HG03097 (cell line): ENCODE measurements around the gene PITPNC1.
"Not testable (repeated sequence)": the region's sequence is repeated elsewhere in the genome, so short reads cannot be mapped to it uniquely, and the experiment has no call there.

ENCODE experiments used
- ATAC-seq: cut with Tn5 transposase; IDR thresholded peaks from one replicate; pipeline ENCODE4 v1.9.1; 2021; ENCODE audit not compliant: unreplicated experiment, low FRiP score

PITPNC1 gene

DNA sequence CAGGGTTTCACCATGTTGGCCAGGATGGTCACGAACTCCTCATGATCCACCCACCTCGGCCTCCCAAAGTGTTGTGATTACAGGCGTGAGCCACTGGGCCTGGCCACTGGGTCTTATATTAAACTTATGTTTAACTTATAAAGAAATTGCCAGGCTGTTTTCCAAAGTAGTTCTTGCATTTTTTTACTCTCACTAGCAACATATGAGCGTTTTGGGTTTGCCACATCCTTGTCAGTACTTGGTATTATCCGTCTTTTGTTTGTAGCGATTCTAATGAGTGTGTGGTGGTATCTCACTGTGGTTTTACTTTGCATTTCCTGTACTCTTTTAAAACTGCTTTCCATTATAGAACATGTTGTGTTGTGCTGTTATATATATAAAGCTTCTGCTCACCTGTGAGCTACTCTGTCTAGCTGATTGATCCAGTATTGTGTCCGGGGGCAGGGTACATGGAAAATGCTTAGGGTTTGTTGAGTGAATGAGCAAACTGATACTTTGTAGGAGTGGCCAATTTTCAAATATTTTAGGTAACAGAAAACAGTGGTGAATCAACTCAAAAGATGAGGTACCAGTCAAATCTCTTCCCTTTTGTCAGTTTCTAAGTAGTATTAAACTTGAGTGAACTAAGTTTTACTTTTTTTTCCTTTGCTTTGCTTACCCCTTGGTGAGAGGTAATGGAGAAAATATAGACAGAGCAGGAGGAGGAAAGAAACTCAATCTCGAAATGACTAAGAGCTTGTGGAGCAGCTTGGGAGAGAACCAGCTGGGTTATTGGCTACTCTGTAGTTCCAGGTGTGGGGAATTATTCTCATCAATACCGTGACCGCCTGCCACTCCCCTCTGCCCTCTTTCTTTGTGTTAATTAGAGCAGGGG, 75.8 kb downstream of the PITPNC1 start:
- ATAC-seq, result no peak

DNA sequence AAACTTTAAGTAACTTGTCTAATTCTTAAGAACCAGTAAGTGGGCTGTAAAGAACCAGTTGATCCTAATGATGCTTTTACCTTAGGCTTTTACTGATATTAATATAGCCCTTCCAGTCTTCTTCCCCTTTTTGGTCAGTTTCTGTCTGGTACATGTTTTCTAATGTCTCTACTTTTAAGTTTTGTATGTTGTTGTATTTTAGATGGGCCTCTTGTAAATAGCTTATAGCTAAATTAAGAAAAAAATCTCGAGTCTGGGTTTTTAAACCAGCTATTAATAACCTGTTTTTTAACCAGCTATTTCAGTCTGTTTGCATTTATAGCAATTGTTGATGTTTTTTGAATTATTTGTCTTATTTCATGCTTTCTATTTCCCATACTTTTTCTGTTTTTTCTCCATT, 79.0 kb downstream of the PITPNC1 start:
- ATAC-seq, result no peak

DNA sequence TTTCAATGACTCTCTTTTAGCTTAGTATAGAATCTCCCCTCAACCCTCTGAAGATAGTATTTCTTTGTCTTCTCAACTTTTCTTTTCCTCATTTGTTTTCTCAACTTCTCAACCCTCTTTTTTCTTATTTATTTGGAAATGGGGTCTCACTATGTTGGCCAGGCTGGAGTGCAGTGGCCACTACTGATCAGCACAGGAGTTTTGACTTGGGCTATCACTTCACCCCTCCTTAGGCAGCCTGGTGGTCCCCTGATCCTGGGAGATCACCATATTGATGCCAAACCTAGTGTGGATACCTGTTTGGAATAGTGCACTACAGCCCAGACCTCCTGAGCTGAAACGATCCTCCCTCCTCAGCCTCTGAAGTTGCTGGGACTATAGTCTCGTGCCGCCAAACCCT, 79.8 kb downstream of the PITPNC1 start:
- no peak for ATAC-seq

DNA sequence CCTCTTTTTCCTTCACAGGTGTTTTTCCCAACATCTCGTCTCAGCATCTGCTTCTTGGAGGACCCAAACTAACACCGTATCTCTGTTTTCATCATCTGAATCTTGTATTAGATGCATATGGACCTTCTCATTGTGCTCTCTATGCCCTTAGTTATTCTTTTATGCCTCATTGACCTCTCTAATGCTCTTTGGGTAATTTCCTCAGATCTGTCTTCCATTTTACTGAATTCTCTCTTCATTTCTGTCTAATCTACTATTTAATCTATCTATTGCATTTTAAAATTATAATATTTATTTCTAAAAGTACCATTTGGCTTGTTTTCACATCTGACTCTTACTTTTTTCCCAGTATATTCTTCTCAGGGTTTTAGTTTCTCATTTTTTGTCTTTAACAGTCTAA, 81.1 kb downstream of the PITPNC1 start:
- no peak for ATAC-seq

DNA sequence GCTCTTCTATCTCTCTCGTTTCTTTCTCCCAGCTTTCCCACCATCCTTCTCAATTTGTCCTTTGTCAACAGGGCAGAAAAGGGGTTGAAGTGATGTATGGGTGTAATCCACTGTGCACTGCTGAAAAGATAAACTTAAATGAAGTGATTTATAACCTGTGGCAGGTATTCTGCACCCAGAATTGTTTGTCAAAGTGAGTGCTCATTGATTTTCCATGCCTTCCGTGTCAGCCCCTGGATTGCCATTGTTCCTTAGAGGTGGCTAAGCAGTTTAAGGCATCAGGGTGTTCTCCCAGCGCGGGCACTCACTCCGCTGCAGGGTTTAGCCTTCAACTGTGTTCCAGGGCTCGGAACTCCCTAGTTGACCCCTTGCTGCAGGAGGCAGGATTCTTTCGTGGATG, 82.9 kb downstream of the PITPNC1 start:
- ATAC-seq, result no peak

DNA sequence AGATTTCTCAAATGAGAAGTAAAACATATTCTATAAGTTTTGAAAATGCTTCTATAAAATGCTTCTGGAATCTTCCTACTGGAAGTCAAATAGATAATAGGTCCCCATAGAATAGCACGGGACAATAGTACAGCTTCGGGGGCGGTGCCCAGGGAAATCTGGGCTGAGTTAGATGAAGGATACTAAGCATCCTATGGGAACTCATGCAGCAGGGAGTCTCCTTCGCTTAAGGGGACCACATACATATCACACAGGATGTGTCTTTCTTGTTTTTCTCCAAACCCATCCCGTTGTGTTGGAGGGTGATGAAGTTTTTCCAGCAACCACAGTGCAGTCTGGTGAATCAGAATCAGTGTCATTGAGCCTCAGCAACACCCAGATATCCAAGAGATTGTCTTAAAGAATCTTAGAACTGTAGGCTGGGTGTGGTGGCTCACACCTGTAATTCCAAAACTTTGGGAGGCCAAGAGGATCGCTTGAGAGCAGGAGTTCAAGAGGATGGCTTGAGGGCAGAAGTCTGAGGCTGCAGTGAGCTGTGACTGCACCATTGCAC, 84.2 kb downstream of the PITPNC1 start:
- no peak for ATAC-seq

DNA sequence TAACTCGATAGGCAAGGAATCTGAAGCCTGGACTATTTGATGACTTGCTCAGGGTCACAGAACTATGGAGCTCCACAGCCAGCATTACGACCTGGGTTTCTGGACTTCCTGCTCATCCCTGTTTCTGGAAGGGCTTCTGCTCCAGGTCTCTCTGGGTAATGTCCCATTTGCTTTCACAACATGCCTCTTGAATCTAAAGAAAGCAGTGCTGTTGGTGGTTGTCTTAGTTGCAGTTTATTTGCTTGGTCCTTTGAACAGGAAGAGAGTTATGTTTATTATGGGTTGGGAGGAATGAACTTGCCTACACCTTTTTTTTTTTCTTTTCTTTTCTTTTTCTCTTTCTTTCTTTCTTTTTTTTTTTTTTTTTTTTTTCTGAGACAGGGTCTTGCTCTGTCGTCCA, 84.8 kb downstream of the PITPNC1 start:
- ATAC-seq, result no peak

DNA sequence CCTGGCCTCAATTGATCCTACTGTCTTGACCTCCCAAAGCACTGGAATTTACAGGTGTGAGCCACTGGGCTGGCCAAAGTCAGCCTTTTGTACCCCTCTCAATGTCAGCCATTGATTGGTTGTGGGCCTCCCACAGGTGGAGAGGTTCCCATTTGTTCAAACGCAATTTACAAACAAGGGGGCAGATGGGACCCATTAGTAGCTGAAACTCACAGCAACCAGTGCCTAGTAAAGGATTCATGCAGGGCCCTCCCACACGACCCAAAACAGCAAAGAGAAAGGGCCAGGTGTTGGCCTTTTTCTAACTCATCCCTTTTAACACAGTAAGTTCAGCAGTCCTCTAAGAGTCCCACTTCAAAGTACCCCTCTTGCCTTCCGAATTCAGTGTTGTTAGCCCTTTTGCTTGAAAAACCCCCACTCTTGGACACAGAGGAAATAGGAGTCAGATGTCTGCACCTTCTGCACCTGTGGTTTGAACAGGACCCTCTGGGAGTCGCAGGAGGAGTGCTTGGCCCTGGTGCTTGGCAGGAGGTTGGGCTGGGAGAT, 89.2 kb downstream of the PITPNC1 start:
- no peak for ATAC-seq

DNA sequence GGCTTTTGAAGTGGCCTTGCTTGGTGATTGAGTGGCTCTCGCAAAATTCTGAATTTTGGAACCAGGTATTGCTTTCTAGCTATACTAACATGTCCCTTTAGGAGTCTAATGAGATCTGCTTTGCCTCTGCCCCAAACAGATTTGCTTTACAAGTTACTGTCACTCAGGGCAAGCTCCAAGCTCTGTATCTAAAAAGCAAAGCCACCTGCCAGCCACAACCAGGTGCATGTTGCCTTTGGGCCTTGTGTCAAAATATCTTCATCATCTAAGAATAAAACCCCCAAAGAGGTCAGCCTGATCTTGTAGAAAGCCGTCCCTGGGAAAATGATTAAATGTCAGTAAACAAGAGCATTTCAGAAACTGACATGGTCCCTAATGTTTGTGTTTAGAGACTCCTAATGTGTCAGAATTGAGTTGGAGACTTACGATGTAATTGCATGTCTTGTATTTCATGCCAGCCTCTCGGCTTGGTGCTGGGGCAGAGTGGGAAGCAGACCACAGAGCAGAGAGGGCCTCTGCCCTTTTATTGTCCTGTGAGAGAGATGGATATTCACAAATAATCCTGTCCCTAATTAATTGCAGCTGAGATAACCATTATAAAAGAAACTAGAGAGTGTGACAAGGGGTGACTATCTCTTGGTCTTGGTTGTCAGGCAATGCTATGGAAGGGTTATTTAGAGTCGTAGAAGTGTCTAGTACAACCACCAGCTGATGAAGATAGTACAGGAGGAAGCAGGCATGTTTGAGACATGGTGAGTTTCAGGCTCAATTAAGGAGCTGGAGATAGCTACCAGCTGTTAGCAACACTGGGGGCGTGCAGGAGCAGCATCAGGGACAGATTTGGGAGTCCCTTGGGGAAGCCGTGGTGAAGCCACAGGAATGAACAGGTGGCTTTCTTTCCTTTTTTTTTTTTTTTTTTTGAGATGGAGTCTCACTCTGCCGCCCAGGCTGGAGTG, 90.7 kb downstream of the PITPNC1 start:
- ATAC-seq, result no peak

DNA sequence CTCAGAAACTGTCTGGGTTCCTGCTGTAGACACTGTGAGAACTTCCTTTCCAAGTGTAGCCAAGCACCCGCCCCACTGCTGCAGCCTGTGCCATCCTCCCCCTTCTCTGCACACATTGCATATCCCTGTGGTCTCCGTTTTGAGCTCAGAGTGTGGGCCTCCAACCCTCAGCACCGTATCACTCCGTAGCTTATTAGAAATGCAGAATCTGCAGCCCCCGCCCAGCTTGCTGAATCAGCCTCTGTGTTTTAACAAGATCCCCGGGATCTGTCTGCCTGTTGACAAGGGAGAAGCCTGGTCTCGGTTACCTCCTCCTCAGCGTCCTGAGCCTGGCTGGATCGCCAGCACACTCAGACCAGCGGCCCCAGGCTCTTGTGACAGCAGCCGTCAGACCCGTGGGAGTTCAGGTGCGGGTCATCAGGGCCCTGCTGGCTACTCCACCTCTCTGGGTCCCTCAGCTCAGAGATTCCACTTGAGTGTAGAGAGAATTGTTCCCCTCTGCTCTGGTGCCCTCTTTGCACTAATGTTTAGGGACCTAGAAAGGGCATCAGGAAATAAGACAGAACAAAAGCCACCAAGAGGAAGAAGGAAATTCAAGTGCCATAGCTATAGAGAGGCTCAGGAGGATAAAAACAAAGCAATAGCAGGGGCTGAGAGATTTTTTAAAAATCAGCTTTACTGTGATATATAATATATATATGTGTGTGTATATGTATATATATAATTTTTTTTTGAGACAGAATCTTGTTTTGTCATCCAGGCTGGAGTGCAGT, 92.3 kb downstream of the PITPNC1 start:
- no peak for ATAC-seq

DNA sequence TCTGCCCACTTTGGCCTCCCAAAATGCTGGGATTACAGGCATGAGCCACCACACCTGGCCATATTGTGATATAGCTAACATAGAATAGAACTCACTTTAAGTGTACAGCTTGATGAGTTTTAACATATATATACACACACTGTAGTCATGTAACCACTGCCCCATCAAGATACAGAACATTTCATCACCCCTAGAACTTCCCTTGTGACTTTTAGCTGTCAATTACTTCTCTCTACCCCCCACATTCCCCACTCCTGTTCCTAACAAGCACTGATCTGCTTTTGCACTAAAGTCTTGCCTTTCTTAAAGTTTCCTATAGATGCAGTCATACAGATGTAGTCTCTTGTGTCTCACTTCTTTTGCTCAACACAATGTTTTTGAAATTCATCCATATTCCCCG, 93.1 kb downstream of the PITPNC1 start:
- no peak for ATAC-seq

DNA sequence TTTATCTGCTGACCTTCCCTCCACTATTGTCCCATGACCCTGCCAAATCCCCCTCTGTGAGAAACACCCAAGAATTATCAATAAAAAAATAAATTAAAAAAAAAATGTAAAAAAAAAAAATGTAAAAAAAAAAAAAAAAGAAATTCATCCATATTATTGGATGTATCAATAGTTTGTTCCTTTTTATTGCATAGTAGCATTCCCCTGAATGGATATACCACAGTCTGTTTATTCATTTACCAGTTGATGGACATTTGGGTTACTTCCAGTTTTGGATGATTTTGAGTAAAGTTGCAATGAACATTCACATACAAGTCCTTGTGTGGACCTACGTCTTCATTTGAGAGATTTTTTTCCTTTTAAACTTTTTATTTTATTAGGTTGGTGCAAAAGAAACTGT, 94.0 kb downstream of the PITPNC1 start:
- no peak for ATAC-seq

DNA sequence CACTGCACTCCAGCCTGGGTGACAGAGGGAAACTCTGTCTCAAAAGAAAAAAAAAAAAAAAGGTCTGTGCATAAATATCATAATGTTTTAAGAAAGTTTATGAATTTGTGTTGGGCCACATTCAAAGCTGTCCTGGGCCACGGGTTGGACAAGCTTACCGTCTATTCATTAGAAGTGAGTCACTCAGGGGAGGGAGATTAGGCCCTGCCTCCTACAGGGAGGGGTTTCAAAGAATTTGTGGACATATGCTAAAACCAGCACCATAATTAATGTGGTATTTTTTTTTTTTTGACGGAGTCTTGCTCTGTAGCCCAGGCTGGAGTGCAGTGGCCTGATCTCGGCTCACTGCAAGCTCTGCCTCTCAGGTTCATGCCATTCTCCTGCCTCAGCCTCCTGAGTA, 95.5 kb downstream of the PITPNC1 start:
- ATAC-seq, result not testable (repeated sequence)

DNA sequence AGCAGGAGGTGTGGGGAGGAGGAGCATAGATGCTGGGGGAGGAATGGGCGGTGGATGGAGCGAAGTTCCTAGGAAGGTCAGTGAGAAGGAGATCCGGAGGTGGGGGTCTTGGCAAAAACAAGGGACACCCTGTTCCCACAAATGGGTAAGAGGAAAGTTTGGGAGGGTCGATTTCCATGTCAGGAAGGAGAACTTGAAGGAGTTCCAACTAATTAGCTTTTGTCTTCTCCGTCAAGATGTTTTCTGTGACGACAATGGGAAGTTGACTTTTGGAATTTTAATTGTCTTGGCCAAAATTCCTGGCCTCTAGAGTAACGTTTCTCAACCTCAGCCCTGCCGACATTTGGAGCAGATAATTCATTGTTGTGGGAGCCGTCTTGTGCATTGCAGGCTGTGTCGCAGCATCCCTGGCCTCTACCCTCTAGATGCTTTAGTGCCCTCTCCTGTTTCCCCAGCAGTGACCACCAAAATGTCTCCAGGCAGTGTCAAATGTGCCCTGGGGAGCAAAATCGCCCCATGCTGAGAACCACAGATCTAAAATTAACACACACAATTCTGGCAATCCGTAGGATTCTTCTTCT, 97.1 kb downstream of the PITPNC1 start:
- ATAC-seq, result no peak

DNA sequence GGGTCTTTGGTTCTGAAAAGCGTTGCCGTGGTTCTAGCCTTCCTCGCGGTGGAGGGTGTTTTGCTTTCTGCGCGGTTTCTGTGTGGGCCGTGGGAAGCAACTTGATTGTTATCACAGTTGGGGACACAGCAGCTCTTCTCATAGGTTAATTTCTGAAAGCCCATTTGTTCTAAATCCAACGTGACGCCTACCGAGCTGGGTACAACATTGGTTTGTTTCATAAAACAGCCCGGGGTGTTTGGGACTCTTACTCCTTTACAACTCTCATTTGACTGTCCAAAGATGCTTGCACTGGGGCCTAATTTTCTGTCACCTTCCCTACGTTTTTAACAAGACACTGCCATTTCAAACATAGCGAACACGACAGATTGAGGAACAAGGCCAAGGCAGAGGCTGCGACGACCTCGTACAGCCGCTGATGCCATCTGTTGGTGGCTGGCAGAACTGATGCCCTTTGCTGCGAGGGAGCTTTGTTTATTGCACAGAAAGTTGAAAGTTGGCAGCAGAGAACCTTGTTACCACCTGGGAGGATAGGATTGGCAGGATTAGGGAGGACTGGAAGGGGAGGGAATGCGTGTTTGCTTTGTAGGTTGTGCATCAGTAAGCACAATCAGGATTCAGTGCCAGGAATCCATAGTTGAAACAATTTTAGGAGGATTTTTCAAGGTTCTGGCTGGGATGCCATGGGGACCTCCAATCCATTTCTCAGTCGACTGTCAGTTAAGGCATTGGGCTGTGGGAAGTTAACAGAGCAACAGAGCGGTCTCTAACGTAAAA, 98.3 kb downstream of the PITPNC1 start:
- ATAC-seq, result peak; percentile 65

DNA sequence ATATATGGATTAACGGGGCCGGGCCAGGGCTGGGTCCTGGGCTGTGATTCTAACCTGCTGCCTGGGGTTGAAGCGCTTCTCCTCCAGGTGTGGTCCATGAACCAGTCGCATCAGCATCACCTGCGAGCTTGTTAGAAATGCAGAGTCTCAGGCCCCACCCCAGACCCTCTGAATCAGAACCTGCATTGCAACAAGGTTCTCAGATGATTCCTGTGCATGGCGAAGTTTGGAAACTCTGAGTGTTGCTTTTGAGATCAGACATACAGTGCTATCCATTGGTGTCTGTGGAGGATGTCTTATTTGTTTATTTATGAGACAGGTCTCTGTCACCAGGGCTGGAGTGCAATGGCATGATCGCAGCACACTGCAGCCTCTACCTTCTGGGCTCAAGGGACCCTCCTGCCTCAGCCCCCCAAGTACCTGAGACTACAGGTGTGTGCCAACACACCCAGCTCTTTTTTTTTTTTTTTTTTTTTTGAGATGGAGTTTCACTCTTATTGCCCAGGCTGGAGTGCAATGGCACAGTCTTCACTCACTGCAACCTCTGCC, 99.8 kb downstream of the PITPNC1 start:
- no peak for ATAC-seq

DNA sequence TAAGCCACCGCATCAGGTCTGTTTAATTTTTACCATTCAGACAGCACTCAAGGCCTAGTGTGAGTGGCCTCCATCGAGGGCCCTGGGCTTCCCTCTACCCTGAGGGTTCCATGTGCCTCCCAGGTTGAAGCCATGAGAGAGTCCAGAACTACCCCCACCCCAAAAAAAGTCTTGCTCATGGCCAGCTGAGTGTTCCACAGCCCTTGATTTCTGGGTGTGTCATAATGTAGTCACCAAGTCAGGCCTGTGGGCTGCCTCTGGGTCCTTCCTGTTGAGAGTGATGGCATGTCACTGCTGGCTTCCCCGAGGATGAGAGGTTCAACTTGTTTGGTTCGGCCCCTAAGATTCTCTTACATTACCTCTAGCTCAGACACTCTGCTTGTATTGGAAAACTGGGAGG, 100.6 kb downstream of the PITPNC1 start:
- ATAC-seq, result no peak

DNA sequence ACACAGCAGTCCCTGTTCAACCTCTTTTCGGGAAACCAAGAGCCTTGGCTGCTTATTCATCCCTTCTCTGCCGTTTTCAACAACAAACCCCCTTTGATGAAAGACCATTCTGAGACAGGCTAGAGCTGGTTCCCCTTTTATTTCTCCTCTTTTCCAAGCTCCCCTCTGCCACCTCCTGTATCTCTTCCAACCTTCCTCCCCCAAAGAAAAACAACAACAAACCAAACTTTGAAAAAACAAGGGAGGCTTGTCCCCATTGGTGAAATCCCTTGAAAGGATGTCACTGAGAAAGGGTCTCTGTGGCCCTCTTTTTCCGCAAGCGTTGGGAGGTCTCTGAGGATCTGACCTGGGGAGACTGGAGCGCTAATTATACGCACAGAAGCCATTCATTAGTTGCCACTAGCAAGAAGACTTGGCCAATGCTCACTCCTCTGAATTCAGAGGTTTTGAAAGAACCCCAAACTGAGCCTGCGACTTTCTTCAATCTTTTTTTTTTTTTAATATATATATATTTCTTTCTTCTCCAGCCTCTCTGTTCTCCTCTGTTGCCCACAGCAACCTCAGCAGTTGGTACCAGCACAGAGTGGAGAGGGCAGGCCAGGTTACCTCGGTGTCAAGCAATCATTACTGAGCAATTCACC, 101.4 kb downstream of the PITPNC1 start:
- ATAC-seq, result no peak
